Activated naive CD8-positive, alpha-beta T cell treated with anti-CD3 and anti-CD28 coated beads for 36 hours (primary cell): ENCODE data around the gene MYOD1. TPM values are rescaled to one million over a fixed set of nuclear protein-coding genes. Genes with fewer than 3 reads are reported as not detected.

ENCODE experiments used
- DNase-seq: peaks from one replicate; pipeline ENCODE4 v3.0.0; 2021
- H3K27ac Mint-ChIP-seq: one replicate; pipeline ENCODE4 v1.8.0; 2022; ENCODE audit warnings: mild to moderate bottlenecking, moderate library complexity, mixed read lengths
- H3K27me3 Mint-ChIP-seq: one replicate; pipeline ENCODE4 v1.8.0; 2022; ENCODE audit warnings: mild to moderate bottlenecking, mixed read lengths
- H3K36me3 Mint-ChIP-seq: one replicate; pipeline ENCODE4 v1.8.0; 2021; ENCODE audit warnings: mild to moderate bottlenecking, mixed read lengths
- H3K4me1 Mint-ChIP-seq: one replicate; pipeline ENCODE4 v1.8.0; 2021; ENCODE audit warnings: mixed read lengths
- H3K4me3 Mint-ChIP-seq: one replicate; pipeline ENCODE4 v1.8.0; 2022; ENCODE audit warnings: mild to moderate bottlenecking, moderate library complexity, mixed read lengths
- H3K9me3 Mint-ChIP-seq: one replicate; pipeline ENCODE4 v1.8.0; 2022; ENCODE audit warnings: mixed read lengths
- total RNA-seq, 2 experiments: library from RNA; stranded (reverse); gene quantifications; one replicate each; pipeline ENCODE4 v1.2.3, GENCODE V29; 2021

The MYOD1 gene
- not detected for total RNA-seq

DNA sequence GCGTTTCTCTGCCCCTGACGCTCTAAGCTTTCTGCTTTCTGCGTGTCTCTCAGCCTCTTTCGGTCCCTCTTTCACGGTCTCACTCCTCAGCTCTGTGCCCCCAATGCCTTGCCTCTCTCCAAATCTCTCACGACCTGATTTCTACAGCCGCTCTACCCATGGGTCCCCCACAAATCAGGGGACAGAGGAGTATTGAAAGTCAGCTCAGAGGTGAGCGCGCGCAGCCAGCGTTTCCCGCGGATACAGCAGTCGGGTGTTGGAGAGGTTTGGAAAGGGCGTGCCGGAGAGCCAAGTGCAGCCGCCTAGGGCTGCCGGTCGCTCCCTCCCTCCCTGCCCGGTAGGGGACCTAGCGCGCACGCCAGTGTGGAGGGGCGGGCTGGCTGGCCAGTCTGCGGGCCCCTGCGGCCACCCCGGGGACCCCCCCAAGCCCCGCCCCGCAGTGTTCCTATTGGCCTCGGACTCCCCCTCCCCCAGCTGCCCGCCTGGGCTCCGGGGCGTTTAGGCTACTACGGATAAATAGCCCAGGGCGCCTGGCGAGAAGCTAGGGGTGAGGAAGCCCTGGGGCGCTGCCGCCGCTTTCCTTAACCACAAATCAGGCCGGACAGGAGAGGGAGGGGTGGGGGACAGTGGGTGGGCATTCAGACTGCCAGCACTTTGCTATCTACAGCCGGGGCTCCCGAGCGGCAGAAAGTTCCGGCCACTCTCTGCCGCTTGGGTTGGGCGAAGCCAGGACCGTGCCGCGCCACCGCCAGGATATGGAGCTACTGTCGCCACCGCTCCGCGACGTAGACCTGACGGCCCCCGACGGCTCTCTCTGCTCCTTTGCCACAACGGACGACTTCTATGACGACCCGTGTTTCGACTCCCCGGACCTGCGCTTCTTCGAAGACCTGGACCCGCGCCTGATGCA lies at the start of gene MYOD1:
TSS of gene MYOD1 (plus strand) at position 544 of the 910 bp plus-strand sequence. CDS start at position 756, 212 bp downstream.
- no peaks in the 10 kb centered on the region for H3K9me3 Mint-ChIP-seq
- H3K27ac Mint-ChIP-seq: no peak within 1 kb of the TSS
- H3K36me3 Mint-ChIP-seq: no peaks in the 10 kb centered on the region
- no peak within 1 kb of the TSS for H3K4me3 Mint-ChIP-seq
- H3K27me3 Mint-ChIP-seq: peaks cover 45% of the 10 kb centered on the region
- H3K4me1 Mint-ChIP-seq: no peaks in the 10 kb centered on the region
- DNase-seq: no peak

DNA sequence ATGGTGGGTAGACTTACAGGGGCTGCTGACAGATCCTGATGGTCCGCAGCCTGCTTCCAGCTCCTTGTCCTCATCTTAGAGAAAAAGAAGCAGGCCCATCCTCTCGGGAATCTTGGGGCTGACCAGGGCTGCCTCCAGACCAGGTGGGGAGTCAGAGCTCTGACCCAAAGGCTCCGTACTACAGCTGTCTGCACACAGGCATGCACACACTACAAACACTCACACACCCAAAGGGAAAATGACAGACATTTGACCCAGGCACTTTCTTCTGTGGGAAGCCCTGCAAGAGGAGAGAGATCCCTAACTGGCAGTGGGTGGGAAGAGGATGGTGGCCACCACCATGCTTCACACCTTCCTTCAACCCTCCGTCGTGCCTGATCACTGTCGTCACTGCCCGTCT lies 46.9 kb upstream of the MYOD1 start:
- Mint-ChIP-seq H3K27me3 (peaks cover 18% of the 10 kb centered on the region), H3K9me3 (peaks cover 16% of the 10 kb centered on the region), H3K27ac (no peak overlapping the region), H3K4me3 (no peak overlapping the region), H3K4me1 (no peaks in the 10 kb centered on the region), H3K36me3 (no peaks in the 10 kb centered on the region)
- DNase-seq: no peak

DNA sequence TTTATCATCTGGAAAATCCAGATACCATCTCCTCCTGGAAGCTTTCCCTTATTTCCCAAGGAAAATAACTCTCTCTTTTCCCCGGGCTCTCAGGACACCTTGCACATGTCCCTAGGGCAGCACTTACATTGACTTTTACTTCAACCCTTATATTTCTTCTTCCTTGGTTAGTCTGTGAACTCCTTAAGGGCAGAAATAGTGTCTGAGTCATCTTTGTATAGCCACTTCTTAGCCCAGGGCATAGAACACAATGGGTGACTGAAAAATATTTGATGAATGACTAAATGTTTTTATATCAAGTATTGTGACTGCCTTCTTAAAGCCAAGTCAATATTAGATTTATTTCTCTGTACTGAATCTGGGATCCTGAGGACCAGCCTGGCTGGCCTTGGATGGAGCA lies 45.4 kb upstream of the MYOD1 start:
- no peaks in the 10 kb centered on the region for H3K36me3 Mint-ChIP-seq
- no peak overlapping the region for H3K4me3 Mint-ChIP-seq
- DNase-seq: no peak
- H3K4me1 Mint-ChIP-seq: no peaks in the 10 kb centered on the region
- no peak overlapping the region for H3K27ac Mint-ChIP-seq
- H3K27me3 Mint-ChIP-seq: peaks cover 15% of the 10 kb centered on the region
- H3K9me3 Mint-ChIP-seq: peaks cover 16% of the 10 kb centered on the region

DNA sequence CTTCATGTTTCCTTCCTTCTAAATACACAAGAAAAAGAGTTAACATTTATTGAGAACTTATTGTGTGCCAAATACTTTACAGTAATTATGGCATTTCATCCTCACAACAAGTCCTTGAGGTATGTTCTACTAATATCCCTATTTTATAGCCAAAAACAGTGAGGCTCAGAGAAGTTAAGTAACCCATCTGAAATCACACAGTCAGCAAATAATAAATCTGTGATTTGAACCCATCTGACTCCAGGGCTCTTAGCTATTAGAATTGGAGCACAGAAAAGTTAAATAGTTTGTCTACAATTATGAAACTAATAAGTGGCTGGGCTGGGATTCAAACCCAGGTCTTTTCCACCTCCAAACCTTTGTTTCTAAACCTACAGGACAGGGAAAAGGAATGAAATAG lies 36.5 kb upstream of the MYOD1 start:
- Mint-ChIP-seq H3K27me3 (peaks cover 14% of the 10 kb centered on the region), H3K4me1 (no peaks in the 10 kb centered on the region), H3K27ac (no peak overlapping the region), H3K9me3 (no peaks in the 10 kb centered on the region), H3K4me3 (no peak overlapping the region), H3K36me3 (no peaks in the 10 kb centered on the region)
- DNase-seq: no peak

DNA sequence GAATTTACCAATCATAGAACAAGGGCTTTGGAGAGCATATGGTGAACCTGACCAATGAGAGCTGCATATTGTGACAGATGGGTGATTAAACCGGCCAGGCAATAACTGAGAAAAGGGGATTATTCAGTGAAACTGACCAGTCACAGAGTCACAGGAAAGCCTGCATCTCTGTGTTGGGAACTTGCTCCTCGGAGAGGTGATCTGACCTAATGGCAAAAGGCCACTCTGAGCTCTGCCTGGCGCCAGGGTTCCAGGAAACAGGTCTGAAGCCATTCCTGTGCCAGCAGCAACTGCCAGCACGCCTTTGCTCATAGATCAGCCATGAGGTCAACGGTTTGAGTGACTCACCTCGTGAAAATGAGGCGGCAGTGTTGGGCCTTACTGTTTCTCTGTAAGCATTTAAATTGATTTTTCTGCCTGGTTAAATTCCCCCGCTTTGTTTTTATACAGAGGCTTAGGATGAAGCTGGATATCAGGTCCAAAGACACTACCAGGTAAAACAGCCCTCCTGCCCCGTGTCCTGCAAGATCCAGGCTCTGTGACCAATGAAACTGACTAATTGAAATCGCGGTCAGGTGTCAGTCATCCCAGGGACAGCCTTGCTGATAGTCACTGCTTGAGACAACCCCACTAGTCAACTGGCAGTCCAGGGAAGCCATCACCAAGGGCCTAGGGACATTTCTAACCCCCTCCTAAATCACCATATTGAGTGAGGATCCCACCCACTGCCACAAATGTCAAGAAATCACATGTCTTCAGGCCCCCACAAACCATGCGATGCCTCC lies 35.8 kb upstream of the MYOD1 start:
- Mint-ChIP-seq H3K27me3 (peaks cover 14% of the 10 kb centered on the region), H3K36me3 (no peaks in the 10 kb centered on the region), H3K4me3 (no peak overlapping the region), H3K9me3 (no peaks in the 10 kb centered on the region), H3K27ac (no peak overlapping the region), H3K4me1 (no peaks in the 10 kb centered on the region)
- DNase-seq: no peak

DNA sequence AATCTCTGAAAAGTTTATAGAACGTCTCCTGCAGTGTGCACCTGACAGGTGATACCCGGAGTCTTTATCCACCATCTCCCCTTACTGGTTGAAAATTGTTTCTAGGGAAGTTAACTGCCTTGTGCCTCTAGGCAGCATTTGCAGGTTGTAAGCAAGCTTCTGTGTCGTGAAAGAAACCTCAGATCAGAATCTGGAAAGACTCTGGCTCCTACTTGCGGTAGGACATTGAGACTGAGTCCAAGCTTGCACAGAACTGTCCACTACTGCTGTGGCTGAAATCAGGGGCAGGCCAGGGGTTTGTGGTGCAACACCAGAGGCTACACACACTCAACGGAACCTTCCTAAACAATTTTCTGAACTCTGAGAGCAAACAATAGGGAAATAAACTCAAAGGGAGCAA lies 34.8 kb upstream of the MYOD1 start:
- Mint-ChIP-seq H3K36me3 (no peaks in the 10 kb centered on the region), H3K4me3 (no peak overlapping the region), H3K27me3 (peaks cover 14% of the 10 kb centered on the region), H3K27ac (no peak overlapping the region), H3K4me1 (no peaks in the 10 kb centered on the region), H3K9me3 (no peaks in the 10 kb centered on the region)
- no peak for DNase-seq

DNA sequence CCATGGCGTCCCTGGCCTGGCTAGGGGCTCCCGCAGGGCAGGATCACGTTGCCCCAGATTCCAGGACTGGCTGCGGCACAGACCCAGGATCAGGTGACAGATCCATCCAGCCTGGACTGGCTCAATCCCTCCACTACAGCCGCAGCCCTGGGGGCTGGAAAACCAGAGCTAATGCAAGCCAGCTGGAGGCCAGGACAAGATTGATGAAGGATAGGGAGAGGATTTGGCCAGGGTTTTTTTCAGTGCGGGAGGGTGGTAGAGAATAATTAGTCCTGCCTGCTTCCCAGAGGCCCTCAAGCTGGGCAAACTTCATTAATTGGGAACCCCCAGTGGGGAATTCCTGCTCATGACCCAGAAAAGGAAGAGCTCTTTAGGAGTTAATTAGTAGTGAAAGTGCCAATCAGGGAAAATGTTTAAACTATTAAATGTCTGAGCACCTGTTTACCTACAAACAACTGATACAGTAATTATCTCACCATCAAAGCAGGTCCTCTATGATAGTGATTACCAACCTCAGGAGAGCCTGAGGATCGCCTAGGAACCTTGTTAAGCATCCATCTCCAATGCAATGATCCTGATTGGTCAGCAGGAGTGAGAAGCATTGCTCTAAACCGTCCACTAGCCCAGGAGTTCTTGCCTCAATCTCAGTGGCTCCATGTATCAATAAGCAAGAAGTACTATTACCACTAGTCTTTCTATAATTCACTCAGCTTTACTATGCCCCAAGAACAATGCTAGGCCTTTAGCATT lies 33.0 kb upstream of the MYOD1 start:
- no peaks in the 10 kb centered on the region for H3K4me1 Mint-ChIP-seq
- H3K4me3 Mint-ChIP-seq: no peak overlapping the region
- peaks cover 15% of the 10 kb centered on the region for H3K27me3 Mint-ChIP-seq
- no peak for DNase-seq
- H3K27ac Mint-ChIP-seq: no peak overlapping the region
- H3K9me3 Mint-ChIP-seq: no peaks in the 10 kb centered on the region
- H3K36me3 Mint-ChIP-seq: no peaks in the 10 kb centered on the region

DNA sequence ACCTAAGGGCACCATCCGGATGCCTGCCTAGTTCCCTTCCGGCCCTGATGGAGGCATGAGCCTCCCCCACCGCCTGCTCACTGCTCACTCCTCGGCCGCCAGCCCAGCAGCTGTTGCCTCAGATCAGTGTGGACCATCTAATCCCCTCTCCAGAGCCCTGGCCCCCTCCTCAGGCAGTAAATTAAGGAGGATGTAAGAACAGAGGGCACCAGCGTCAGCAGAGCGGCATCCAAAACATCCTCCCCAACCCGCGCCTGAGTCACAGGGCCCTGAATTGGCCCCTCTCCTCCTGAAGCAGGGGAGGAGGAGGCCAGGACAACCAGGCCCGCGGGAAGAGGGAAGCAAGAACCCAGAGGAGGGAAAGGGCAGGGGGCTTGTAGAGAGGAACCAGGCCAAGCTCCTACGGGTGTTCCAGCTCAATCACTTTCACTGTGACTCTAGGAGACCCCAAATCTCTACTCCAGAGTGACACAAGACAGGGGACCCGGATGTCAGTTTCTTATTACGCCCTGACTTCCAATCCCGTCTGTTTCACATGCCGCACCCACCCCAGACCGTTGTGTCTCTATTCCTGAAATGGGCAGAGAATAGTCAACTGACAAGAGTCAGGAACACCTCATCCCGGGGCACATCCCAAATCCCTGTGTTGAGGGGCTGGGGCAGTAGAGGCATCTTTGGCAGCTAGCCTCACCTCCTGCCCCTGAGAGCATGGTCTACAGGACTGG lies 31.3 kb upstream of the MYOD1 start:
- Mint-ChIP-seq H3K27me3 (peaks cover 24% of the 10 kb centered on the region), H3K4me3 (no peak overlapping the region), H3K9me3 (no peaks in the 10 kb centered on the region), H3K36me3 (no peaks in the 10 kb centered on the region), H3K27ac (no peak overlapping the region), H3K4me1 (no peaks in the 10 kb centered on the region)
- no peak for DNase-seq

DNA sequence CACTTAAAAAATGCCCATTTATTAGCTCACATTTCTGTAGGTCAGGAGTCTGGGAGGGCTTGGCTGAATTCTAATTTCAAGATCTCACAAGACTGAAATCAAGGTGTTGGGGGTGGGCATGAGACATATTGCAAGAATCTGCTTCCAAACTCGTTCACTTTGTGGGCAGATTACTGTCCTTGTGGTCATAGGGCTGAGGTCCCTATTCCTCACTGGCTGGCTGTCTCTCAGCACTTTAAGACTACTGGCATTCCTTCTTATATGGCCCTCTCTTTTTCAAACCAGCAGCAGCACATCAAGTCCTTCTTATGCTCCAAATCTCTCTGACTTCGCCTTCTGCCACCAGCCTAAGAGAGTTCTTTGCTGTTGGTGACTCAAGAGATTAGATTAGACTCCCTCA lies 27.8 kb upstream of the MYOD1 start:
- Mint-ChIP-seq H3K27ac (no peak overlapping the region), H3K4me3 (no peak overlapping the region), H3K9me3 (no peaks in the 10 kb centered on the region), H3K4me1 (no peaks in the 10 kb centered on the region), H3K27me3 (peaks cover 41% of the 10 kb centered on the region), H3K36me3 (no peaks in the 10 kb centered on the region)
- DNase-seq: no peak

DNA sequence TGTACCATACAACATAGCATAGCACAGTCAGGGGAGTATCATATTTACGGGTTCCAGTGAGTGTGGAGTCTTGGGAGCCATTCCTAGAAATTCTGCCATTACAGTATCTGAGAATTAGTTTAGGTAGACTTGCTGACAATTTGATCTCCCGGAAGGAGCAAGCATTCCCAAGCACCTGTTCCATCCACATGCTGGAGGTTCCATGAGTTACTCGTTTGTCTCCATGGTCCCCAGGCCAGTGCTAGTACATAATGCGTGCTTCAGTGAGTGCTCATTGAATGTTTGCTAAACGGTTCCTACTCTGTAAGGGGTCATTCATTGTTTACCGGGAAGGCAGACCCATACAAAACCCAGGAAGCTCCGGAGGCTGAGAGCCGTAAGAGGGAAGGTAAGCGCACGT lies 27.4 kb upstream of the MYOD1 start:
- Mint-ChIP-seq H3K27me3 (peaks cover 45% of the 10 kb centered on the region), H3K4me3 (no peak overlapping the region), H3K4me1 (no peaks in the 10 kb centered on the region), H3K9me3 (no peaks in the 10 kb centered on the region), H3K27ac (no peak overlapping the region), H3K36me3 (no peaks in the 10 kb centered on the region)
- DNase-seq: no peak

DNA sequence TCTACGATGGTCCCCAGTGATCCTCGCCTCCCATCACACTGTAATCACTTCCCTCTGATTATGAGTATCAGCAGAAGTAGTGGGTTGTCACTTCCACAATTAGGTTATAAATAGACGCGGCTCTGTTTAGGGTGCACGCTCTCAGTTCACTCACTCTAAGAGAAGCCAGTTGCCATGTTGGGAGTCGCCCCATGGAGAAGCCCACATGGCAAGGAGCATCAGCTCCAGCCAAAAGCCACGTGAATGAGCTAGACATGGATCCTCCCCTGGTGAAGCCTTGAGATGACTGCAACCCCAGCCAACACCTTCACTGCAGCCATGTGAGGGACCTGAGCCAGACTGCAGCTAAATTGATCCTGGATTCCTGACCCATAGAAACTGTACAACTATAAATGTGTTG lies 26.4 kb upstream of the MYOD1 start:
- Mint-ChIP-seq H3K4me1 (no peaks in the 10 kb centered on the region), H3K27ac (no peak overlapping the region), H3K4me3 (no peak overlapping the region), H3K27me3 (peaks cover 46% of the 10 kb centered on the region), H3K36me3 (no peaks in the 10 kb centered on the region), H3K9me3 (no peaks in the 10 kb centered on the region)
- no peak for DNase-seq

DNA sequence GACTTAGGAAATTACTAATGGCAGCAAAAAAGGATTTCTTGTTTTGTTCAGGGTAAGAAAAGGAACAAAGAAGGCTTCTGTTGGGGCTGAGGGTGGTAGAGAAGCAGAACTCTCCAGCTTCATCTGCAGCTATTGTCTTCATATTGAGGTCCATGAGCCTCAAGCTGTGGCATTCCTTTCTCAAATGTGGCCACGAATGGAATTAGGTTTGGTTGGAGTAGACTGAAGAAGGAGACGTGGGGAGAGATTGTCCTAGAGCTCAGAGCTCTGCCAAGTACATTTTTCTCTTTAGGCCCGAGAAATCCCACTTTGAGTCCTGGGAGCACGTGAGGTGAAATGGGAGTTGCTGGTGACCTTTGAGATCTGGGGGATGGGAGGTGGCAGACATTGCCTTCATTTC lies 25.8 kb upstream of the MYOD1 start:
- Mint-ChIP-seq H3K27ac (no peak overlapping the region), H3K4me1 (no peaks in the 10 kb centered on the region), H3K9me3 (no peaks in the 10 kb centered on the region), H3K4me3 (no peak overlapping the region), H3K27me3 (peaks cover 46% of the 10 kb centered on the region), H3K36me3 (no peaks in the 10 kb centered on the region)
- DNase-seq: no peak

DNA sequence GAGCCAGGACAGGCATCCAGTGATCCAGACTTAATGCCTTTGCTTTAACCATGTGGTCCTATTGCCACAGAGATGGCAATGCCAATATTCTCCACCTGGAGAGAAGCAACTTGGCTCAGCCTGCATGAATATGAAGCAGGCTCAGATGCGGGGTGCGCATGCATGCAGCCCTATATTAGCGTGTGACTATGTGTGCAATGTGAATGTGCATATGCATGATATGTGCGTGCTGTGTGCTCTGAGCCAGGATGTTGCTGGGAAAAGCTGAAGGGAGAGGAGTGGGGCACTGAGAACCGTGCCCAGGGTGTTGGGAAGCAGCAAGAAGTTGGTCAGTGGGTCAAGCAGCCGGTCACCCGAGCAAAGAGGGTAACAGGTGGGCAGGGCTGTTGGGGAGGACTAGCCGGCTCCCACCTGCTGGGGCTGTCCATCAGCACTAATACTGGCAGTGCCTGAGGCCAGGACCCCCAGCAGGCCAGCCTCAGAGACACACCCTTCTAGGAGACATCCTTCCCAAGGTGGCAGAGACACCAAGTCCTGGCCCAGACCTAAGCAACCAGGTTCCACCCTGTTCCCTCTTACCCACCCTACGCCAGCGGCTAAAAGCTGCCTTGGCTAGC lies 24.8 kb upstream of the MYOD1 start:
- no peaks in the 10 kb centered on the region for H3K4me1 Mint-ChIP-seq
- H3K27ac Mint-ChIP-seq: no peak overlapping the region
- no peak overlapping the region for H3K4me3 Mint-ChIP-seq
- H3K36me3 Mint-ChIP-seq: no peaks in the 10 kb centered on the region
- no peak for DNase-seq
- H3K27me3 Mint-ChIP-seq: peaks cover 49% of the 10 kb centered on the region
- H3K9me3 Mint-ChIP-seq: no peaks in the 10 kb centered on the region
